Medulla oblongata (tissue), 1 donor: Measurements from ENCODE around the gene CNGB1.
A peak's percentile ranks its signal among the peaks of the same experiment; 100 is the strongest.
"Not testable (repeated sequence)": the region's sequence is repeated elsewhere in the genome, so short reads cannot be mapped to it uniquely, and the experiment has no call there.

ENCODE experiments used
- DNase-seq: peaks from one replicate; pipeline ENCODE4 v3.0.0-alpha.2; 2015; ENCODE audit errors: extremely low spot score

Gene CNGB1

DNA sequence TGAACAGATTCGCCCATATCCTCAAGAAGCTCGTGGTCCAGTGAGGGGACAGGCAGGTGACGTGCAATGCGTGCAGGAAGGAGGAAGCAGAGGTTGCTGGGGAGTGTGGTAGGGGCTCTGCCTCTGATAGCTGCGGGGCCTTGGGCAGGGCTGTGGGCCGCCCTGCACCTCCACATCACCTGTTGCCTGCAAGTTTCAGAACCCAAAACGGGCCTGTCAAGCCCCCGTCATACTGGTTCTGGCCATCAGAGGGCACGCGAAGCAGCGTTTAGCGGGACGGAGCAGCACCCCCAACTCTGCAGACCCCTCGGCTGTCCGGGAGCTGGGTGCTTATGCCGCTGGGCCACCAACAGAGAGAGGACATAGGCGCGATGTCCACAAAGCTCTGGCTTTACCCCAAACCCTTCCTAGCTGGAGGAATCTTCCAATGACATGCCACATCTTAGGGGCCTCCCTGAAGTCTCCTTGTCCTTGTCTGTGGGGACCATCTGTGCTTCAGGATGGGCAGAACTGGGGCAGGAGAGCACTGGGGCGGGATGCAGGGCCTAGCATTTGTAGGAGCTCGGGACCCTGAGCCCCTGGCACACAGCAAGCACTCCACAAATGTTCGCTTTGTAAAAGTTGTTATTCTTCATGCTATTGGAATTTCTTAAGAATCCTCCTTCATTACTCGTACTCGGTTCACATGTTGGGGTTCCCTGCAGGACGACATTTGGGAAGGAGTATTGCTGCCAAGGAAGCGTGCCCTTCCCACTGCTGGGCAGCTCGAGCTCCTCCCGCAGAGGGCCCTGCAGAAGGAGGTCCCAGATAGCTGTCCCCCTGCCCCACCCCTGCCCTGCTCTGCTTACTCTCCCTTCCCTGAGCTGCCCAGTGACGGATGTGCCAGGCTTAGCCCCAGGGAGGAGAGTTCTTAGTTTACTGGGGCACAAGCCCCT is 64.3 kb downstream of the CNGB1 start:
- peak; percentile 14 for DNase-seq

GRCh38 chr16:57904101-57904500 is 66.8 kb downstream of the CNGB1 start:
- DNase-seq, result no peak

GRCh38 chr16:57903656-57904055 is 67.3 kb downstream of the CNGB1 start:
- no peak for DNase-seq

GRCh38 chr16:57901480-57902069 is 69.4 kb downstream of the CNGB1 start:
- DNase-seq, result no peak

- no peak for DNase-seq
Observed at GRCh38 chr16:57900796-57901479, 70.0 kb downstream of the CNGB1 start.

- DNase-seq, result peak; percentile 77
Observed at GRCh38 chr16:57899771-57900661, 70.9 kb downstream of the CNGB1 start.

- no peak for DNase-seq
Observed at GRCh38 chr16:57898961-57899360, 72.0 kb downstream of the CNGB1 start.

- no peak for DNase-seq
Observed at GRCh38 chr16:57897996-57898395, 72.9 kb downstream of the CNGB1 start.

GRCh38 chr16:57897053-57897784 is 73.7 kb downstream of the CNGB1 start:
- DNase-seq, result no peak

GRCh38 chr16:57895081-57895547 is 75.8 kb downstream of the CNGB1 start:
- DNase-seq, result not testable (repeated sequence)

- no peak for DNase-seq
Observed at GRCh38 chr16:57894390-57895080, 76.4 kb downstream of the CNGB1 start.

DNA sequence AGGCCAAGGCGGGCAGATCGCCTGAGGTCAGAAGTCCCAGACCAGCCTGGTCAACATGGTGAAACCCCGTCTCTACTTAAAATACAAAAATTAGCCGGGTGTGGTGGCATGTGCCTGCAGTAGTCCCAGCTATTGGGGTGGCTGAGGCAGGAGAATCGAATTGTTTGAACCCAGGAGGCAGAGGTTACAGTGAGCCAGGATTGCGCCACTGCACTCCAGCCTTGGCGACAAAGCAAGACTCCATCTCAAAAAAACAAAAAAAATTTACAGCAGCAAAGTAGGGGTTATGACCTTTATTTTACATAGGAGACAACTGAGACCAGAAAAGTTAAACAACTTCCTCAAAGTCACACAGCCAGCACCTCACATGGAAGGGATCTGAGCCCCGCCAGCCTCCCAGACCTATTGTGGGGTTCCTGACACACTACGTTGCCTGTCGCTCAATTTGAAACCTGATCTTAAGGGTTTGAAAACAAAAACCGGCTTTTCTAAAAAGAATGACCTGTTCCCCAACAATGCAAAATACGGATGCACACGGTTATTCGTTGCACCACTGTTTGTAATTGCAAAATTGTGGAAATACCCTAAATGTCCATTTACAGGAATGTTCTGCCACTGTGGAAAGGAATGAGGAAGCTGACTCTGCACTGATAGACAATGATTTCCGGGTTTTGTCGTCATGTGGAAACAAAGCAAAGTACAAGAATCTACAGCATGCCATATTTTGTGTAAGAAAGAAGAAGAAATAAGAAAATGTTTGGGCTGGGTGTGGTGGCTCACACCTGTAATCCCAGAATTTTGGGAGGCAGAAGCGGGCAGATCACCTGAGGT is 77.2 kb downstream of the CNGB1 start:
- peak; percentile 58 for DNase-seq

- DNase-seq, result no peak
Observed at GRCh38 chr16:57893217-57893558, 77.7 kb downstream of the CNGB1 start.

- DNase-seq, result peak; percentile 24
Observed at GRCh38 chr16:57892447-57893096, 78.4 kb downstream of the CNGB1 start.

DNA sequence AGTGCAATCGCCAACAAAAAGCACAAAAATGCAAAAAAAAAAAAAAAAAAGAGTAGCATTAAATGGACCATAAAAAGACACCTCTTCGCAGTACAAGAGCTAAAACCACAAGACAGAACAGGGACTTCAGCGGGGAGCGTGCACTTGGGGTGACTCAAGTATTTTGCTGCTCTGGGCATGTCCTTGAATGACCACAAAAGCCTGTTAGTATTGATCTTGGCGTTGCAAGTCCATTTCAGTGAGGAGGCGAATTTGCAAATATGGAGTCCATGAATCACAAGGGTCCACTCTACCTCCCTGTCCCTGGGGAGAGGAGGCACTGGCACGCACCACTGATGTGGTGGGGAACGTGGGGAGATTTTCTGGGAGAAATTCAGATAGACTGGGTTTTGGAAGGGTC is 78.9 kb downstream of the CNGB1 start:
- DNase-seq, result no peak

GRCh38 chr16:57890752-57891111 is 80.2 kb downstream of the CNGB1 start:
- DNase-seq, result no peak

DNA sequence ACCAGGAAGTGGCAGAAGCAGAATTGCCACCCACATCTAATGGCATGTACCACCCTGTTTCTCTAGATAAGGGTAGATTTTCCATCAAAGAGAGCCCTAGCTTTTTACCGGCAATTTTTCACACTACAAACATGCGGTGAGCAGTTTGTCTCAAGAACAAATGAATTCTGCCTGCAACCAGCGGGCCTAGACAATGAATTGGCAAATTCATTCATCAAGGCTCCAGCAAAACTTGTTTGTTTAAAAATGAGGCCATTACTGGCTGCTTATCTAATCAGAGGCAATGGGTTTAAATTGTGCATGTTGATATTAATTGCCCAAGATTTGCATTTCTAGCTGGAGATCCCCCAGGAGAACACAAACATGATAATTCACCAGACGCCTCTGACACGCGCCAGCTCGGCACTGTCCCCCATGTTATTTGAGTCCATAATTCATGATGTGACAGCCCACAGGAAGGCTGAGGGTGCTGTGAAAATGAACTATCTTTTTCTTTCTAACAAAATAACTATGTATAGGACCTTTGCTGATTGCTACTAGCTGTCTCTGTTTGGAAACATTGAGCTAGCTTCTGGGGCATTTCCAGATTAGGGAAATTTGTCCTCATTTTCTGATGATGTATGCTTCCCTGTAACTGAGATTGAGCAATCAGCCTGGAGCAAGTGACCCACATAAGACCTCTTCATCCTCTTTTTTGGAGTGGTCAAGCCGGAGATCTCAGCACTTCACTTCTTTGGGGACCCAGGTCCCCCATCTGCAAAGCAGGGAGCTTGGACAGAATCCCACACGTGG is 80.8 kb downstream of the CNGB1 start:
- DNase-seq, result no peak

- DNase-seq, result no peak
Observed at GRCh38 chr16:57889522-57889921, 81.4 kb downstream of the CNGB1 start.
